Measurements from ENCODE around the gene SH3BGRL3.

Gene SH3BGRL3

DNA sequence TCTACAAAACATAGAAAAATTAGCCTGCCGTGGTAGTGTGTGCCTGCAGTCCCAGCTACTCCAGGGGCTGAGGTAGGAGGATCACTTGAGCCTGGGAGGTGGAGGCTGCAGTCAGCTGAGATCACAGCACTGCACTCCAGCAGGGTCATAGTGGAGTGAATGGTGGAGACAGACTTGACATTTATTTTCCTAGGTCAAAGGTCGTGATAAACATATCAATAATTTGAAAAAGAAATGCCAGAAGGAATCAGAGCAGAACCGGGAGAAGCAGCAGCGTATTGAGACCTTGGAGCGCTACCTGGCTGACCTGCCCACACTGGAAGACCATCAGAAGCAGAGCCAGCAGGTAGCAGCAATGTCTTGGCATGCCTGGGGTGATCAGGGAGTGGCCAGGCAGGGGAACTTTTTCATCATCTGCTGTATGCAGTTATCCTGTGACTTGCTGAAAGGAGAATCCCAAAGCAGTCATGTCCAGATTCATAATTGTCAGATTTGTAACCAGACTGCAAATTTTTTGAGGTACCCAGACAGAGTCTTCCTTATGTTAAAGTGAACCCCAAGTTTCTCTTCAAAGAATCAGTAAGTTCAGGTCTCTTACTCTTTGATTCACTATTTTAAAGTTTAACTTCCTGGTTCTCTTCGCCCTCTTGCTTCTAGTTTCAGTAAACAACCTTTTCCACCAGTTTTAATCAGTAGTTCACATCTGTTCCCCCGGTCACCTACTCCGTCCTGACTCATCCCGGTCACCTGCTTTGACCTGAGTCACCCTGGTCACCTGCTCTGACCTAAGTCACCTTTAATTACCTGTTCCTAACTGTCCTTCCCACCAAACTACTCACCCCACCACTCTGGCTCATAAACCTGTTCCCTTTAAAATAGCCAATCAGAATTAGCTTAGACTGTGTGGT is 11.3 kb upstream of the SH3BGRL3 start:
- DNase-seq (ENCODE audit: low read depth): no peak
- TF ChIP-seq, protein P1, sequence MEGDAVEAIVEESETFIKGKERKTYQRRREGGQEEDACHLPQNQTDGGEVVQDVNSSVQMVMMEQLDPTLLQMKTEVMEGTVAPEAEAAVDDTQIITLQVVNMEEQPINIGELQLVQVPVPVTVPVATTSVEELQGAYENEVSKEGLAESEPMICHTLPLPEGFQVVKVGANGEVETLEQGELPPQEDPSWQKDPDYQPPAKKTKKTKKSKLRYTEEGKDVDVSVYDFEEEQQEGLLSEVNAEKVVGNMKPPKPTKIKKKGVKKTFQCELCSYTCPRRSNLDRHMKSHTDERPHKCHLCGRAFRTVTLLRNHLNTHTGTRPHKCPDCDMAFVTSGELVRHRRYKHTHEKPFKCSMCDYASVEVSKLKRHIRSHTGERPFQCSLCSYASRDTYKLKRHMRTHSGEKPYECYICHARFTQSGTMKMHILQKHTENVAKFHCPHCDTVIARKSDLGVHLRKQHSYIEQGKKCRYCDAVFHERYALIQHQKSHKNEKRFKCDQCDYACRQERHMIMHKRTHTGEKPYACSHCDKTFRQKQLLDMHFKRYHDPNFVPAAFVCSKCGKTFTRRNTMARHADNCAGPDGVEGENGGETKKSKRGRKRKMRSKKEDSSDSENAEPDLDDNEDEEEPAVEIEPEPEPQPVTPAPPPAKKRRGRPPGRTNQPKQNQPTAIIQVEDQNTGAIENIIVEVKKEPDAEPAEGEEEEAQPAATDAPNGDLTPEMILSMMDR (IDR thresholded peaks at IDR 0.05; ENCODE audit: insufficient read depth, low read depth, low read length, missing control alignments): no peak
- H3K4me3 ChIP-seq (ENCODE audit: low read depth, low read length): no peak overlapping the region

DNA sequence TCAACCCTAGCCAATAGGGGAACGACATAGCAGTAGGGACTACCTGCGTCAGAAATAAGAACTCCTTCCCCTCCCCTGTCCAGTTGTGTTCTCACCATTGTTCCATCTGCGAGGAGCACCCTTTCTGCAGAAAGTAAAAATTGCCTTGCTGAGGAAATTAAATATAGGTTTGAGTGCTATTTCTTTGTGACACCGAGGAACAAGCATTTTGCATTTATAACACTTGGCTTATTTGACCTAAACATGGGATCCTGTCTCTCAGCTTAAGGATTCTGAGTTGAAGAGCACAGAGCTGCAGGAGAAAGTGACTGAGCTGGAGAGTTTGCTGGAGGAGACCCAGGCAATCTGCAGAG is 10.7 kb upstream of the SH3BGRL3 start:
- TF ChIP-seq, protein P1 (IDR thresholded peaks at IDR 0.05; ENCODE audit: insufficient read depth, low read depth, low read length, missing control alignments): no peak
- H3K4me3 ChIP-seq (ENCODE audit: low read depth, low read length): no peak overlapping the region
- DNase-seq (ENCODE audit: low read depth): no peak

DNA sequence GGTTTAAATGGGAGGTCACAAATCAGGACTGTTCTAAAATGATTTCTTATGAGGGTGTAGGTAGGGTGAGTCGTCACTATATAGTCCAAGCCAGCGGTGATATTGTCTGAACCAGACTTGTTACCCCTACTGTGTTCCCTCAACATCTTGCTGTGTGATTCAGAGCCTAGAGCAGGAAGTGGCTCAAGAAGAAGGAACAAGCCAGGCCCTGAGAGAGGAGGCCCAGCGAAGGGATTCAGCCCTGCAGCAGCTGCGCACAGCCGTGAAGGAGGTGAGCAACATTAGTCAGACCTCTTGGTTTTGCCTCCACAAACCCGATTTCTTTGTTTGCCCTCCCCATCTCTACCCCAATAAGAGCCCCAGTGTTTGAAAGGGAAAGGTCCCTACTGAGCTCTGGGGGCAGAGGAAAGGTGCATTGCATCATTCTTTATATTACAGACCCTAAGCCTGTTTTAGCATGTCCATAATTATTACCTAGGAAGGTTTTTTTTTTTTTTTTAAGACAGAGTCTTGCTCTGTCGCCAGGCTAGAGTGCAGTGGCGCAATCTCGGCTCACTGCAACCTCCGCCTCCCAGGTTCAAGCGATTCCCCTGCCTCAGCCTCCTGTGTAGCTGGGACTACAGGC is 5.0 kb upstream of the SH3BGRL3 start:
- TF ChIP-seq, protein P1 (IDR thresholded peaks at IDR 0.05; ENCODE audit: insufficient read depth, low read depth, low read length, missing control alignments): no peak
- no peak overlapping the region for H3K4me3 ChIP-seq (ENCODE audit: low read depth, low read length)
- peak; percentile 24 for DNase-seq (ENCODE audit: low read depth)

DNA sequence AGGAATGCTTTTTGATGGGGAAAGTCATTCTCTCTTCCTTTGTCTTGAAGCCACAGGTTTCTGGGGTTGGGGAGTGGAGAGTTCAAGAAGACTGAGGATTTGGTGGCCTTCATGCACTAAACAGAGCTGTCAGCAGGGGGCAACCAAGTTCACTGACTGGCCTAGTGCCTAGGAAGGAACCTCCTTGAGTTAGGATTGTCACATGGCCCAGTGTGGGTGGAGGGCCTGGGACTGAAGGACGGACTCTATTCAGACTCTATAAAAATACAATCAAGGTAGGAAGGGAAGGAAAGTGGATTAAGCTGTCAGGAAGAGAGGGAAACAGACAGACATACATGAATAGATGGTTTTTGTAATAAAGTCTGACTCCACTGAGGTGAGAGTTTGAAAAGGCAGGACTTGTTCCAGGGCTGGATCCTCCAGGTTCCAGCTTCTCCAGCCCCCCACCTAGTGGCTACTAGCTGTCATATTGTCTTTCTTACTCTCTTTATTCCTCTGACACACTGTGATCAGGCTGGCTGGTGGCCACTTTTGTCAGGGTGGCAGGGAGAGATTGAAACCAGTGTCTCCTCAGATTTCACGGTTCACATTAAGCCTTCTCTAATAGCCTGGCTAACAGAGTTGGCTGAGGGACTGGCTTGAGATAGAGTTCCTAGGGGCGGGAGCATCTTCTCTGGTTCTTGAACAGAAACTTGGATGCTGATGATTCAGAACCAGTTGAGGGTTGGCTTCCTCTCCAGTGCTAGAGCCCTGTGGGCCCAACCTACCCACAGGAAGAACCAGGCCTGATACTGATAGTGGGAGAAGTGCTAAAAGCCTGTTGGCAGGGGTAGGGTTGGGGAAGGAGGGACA is 4.1 kb upstream of the SH3BGRL3 start:
- DNase-seq (ENCODE audit: low read depth): peak; percentile 85
- TF ChIP-seq, protein P1 (IDR thresholded peaks at IDR 0.05; ENCODE audit: insufficient read depth, low read depth, low read length, missing control alignments): peak; percentile 93
- H3K4me3 ChIP-seq (ENCODE audit: low read depth, low read length): no peak overlapping the region

DNA sequence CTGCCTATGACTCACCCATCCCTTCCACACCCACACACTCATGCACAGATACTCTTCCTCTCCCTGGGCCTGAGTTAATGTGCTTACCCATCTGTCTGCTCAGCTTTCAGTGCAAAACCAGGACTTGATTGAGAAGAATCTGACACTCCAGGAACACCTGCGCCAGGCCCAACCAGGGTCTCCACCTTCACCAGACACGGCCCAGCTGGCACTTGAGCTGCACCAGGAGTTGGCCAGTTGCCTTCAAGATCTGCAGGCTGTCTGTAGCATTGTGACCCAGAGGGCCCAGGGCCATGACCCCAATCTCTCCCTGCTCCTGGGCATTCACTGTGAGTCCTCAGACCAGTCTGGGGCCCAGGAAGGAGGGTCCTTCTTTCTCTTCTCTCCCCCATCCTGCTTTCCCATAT is 3.5 kb upstream of the SH3BGRL3 start:
- DNase-seq (ENCODE audit: low read depth): no peak
- H3K4me3 ChIP-seq (ENCODE audit: low read depth, low read length): no peak overlapping the region
- TF ChIP-seq, protein P1 (IDR thresholded peaks at IDR 0.05; ENCODE audit: insufficient read depth, low read depth, low read length, missing control alignments): no peak

DNA sequence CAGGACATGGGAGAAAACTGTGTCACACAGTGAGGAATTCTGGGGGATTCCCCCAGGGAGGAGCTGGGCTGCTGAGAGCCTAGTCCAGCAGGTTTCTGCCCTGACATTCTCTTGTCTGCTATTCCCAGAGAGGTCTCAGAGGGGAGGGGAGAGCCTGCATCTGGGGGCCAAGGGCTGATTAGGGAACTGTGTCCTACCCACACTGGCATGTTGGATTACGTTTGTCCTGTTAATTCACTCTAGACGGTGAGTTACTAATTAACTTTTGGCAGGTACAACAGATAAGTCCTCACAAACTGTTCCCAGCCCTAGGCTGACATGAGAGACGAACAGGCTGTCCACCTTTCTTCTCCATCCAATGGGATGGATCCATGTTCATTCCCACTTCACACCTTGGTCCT is 2.6 kb upstream of the SH3BGRL3 start:
- TF ChIP-seq, protein P1 (IDR thresholded peaks at IDR 0.05; ENCODE audit: insufficient read depth, low read depth, low read length, missing control alignments): no peak
- H3K4me3 ChIP-seq (ENCODE audit: low read depth, low read length): no peak overlapping the region
- DNase-seq (ENCODE audit: low read depth): no peak

Measured in GM12865 (cell line).